Tibial nerve (tissue), 4 donors: Measurements from ENCODE around the gene POMP. TPM values are rescaled to one million over a fixed set of nuclear protein-coding genes. Genes with fewer than 3 reads are reported as not detected.

Source experiments
- DNase-seq, 2 donors: peaks; one replicate each; pipeline ENCODE4 v3.0.0-alpha.2; 2019; ENCODE audit warnings: low spot score in 2 of 2
- H3K27ac ChIP-seq, 4 donors: fragments of 200-600 bp; sonication (generic) in 3 of 4; one replicate each; pipeline ENCODE4 v1.5.1; 2017 to 2019; ENCODE audit warnings: mild to moderate bottlenecking in 1 of 4
- H3K27me3 ChIP-seq, 2 donors: fragments of 200-600 bp; sonication (generic) in 1 of 2; one replicate each; pipeline versions ENCODE4 v1.5.1 to v1.6.0; 2017 to 2019
- H3K36me3 ChIP-seq, 3 donors: fragments of 200-600 bp; sonication (generic); one replicate each; pipeline ENCODE4 v1.5.1; 2018 to 2019
- H3K4me1 ChIP-seq, 4 donors: fragments of 200-600 bp; sonication (generic) in 3 of 4; one replicate each; pipeline ENCODE4 v1.5.1; 2017 to 2019
- H3K4me3 ChIP-seq, 4 donors: fragments of 200-600 bp; sonication (generic) in 3 of 4; one replicate each; pipeline ENCODE4 v1.5.1; 2017 to 2019; ENCODE audit warnings: mild to moderate bottlenecking in 1 of 4, moderate library complexity in 1 of 4
- H3K9me3 ChIP-seq, 4 donors: fragments of 200-600 bp; sonication (generic) in 3 of 4; one replicate each; pipeline ENCODE4 v1.5.1; 2017 to 2019
- EP300 ChIP-seq, 2 donors: sonication (generic); formaldehyde crosslinking; IDR thresholded peaks; one replicate each; pipeline ENCODE4 v1.6.1; 2017; ENCODE audit warnings: antibody characterized with exemption in 2 of 2, mild to moderate bottlenecking in 1 of 2
- POLR2A ChIP-seq, 2 donors: fragments of 450-650 bp; IDR thresholded peaks; one replicate each; pipeline ENCODE4 v1.6.1; 2017; ENCODE audit warnings: antibody characterized with exemption in 2 of 2, mild to moderate bottlenecking in 2 of 2, moderate library complexity in 2 of 2
- WGBS, 2 donors: methylation state at CpG; one replicate each; pipeline ENCODE4 v1.1.5; 2018; 5-methylcytosine and 5-hydroxymethylcytosine counted together
- total RNA-seq, 4 donors: library from RNA; depleted of rRNA; stranded (reverse); fragments of >200 nt; gene quantifications; one replicate each; pipeline ENCODE4 v1.1.0, GENCODE V29; 2016
- TF ChIP-seq, protein P1 (sequence below), 5 experiments: fragments of 200-600 bp in 3 of 5; fragments of 450-650 bp in 2 of 5; sonication (generic) in 3 of 5; IDR thresholded peaks; one replicate each; pipeline ENCODE4 v1.5.1; 2016 to 2019; ENCODE audit warnings: antibody characterized with exemption in 5 of 5, mild to moderate bottlenecking in 3 of 5, moderate library complexity in 2 of 5

Gene POMP
- total RNA-seq, 4 donors from 2014 or later = 37.5 to 60.3 (median 52.0) TPM

DNA sequence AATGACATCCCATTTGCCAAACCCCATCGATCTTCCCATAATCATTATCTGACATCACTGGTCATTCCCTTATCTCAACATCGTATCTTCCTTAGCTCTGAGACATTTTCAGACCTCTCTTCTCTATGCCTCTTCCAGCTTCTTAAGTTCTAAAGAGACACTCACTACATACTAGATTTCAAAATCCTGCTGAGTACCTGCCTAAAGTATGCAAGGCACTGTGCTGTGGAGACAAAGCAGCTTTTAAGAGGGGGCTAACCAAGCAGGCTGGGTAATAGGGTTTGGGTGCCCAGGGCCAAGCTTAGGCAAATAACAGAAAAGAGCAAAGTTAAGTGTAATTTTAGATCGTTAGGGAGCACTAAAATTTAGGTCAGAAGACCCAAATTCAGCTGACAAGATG, 3.4 kb upstream of the POMP start:
- Histone ChIP-seq H3K27ac (no peak overlapping the region), H3K9me3 (no peaks in the 10 kb centered on the region), H3K4me3 (no peak overlapping the region), H3K36me3 (peaks cover 0 to 4% (median 0%) of the 10 kb centered on the region in 3 donors), H3K27me3 (no peaks in the 10 kb centered on the region), H3K4me1 (peaks cover 3 to 39% (median 21%) of the 10 kb centered on the region in 4 donors)
- TF ChIP-seq, protein P1, sequence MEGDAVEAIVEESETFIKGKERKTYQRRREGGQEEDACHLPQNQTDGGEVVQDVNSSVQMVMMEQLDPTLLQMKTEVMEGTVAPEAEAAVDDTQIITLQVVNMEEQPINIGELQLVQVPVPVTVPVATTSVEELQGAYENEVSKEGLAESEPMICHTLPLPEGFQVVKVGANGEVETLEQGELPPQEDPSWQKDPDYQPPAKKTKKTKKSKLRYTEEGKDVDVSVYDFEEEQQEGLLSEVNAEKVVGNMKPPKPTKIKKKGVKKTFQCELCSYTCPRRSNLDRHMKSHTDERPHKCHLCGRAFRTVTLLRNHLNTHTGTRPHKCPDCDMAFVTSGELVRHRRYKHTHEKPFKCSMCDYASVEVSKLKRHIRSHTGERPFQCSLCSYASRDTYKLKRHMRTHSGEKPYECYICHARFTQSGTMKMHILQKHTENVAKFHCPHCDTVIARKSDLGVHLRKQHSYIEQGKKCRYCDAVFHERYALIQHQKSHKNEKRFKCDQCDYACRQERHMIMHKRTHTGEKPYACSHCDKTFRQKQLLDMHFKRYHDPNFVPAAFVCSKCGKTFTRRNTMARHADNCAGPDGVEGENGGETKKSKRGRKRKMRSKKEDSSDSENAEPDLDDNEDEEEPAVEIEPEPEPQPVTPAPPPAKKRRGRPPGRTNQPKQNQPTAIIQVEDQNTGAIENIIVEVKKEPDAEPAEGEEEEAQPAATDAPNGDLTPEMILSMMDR (IDR thresholded peaks at IDR 0.05) = no peak
- no peak for TF ChIP-seq EP300 (IDR thresholded peaks at IDR 0.05)
- no peak for TF ChIP-seq POLR2A (IDR thresholded peaks at IDR 0.05)
- no peak for DNase-seq
- 67 to 70% methylated on average over 3 of the region's 3 CpGs for whole genome bisulfite sequencing, 2 donors

DNA sequence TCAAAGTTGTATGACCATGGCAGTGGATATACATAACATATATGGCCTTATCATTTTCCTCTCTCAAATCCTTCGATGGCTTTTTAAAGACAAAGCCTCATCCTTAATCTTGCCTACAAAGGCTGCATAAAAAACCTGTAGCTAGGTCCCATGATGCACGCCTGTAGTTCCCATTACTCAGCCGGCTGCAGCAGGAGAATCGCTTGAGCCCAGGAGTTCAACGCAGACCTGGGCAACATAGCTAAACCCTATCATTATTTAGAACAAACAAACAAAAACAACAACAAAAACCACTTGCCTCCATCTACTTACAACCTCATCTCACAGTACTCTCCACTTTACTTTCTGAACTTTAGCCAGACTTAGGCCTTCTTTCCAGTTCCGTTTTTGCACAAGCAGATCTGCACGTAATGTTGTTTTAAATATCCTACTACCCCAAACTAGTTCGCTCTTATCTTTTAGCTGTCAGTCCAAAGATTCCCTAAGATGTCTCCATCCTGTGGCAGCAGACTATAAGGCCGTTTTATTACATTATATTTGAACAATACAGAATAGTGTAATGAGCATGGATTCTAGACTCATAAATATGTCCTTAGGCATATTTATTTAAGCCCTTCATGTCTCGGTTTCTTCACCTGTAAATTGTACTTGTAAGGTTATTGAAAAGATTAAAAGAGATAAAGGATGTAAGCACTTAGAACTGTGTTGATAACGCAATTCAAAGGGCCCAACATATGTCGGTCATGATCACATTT, 969 bp upstream of the POMP start:
- Histone ChIP-seq H3K4me3 (peak overlapping the region; percentile 69 to 96 (median 84)), H3K27ac (peak overlapping the region; percentile 84 to 98 (median 94)), H3K27me3 (no peaks in the 10 kb centered on the region), H3K4me1 (peaks cover 3 to 62% (median 29%) of the 10 kb centered on the region in 4 donors), H3K9me3 (no peaks in the 10 kb centered on the region), H3K36me3 (peaks cover 0 to 18% (median 0%) of the 10 kb centered on the region in 3 donors)
- DNase-seq = no peak
- TF ChIP-seq, protein P1 (IDR thresholded peaks at IDR 0.05) = peak in 2 of 5 experiments; percentile 11 to 19
- TF ChIP-seq POLR2A (IDR thresholded peaks at IDR 0.05) (no peak), EP300 (IDR thresholded peaks at IDR 0.05) (no peak)
- 29 to 30% methylated on average over 12 of the region's 12 CpGs for WGBS, 2 donors

DNA sequence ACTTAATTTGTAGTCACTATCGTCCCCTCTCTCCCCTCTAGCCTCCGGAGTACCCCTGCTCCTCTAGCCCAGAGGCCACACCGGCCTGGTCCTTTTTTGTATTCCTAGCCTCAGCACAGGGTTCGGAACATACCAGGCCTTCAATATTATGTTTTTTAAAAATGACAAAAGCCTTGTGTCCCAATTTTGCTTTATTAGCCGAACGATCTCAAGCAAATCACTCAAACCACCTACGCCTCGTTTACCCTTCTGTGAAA, 463 bp upstream of the POMP start:
- Histone ChIP-seq H3K27ac (peak overlapping the region; percentile 84 to 98 (median 94)), H3K27me3 (no peaks in the 10 kb centered on the region), H3K36me3 (peaks cover 0 to 23% (median 0%) of the 10 kb centered on the region in 3 donors), H3K4me3 (peak overlapping the region; percentile 69 to 96 (median 84)), H3K9me3 (no peaks in the 10 kb centered on the region), H3K4me1 (peaks cover 3 to 67% (median 29%) of the 10 kb centered on the region in 4 donors)
- TF ChIP-seq, protein P1 (IDR thresholded peaks at IDR 0.05) = no peak
- no peak for TF ChIP-seq POLR2A (IDR thresholded peaks at IDR 0.05)
- TF ChIP-seq EP300 (IDR thresholded peaks at IDR 0.05) = no peak
- WGBS, 2 donors = 1% methylated on average over 8 of the region's 8 CpGs
- DNase-seq = no peak

DNA sequence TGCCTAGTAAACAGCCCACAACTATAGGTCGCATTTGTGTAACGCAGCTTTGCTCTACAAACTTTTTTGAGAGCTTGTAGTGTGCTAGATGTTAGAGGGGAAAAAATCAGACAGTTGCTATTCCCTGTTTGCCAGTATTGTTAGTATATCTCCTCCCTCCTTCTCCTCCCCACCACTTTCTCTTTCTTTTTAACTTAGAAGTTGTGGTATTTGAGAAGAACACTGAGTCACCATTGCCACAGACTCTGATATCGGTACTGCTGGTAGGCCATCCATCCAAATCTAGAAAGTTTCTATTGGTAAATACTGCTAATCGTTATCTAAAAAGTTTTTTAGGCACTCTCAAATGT, 666 bp downstream of the POMP start:
- Histone ChIP-seq H3K36me3 (peaks cover 0 to 34% (median 0%) of the 10 kb centered on the region in 3 donors), H3K27me3 (no peaks in the 10 kb centered on the region), H3K27ac (peak overlapping the region; percentile 84 to 98 (median 94)), H3K4me3 (peak overlapping the region; percentile 69 to 96 (median 84)), H3K4me1 (peaks cover 3 to 69% (median 29%) of the 10 kb centered on the region in 4 donors), H3K9me3 (no peaks in the 10 kb centered on the region)
- 17 to 20% methylated on average over 4 of the region's 4 CpGs for WGBS, 2 donors
- TF ChIP-seq, protein P1 (IDR thresholded peaks at IDR 0.05) = no peak
- TF ChIP-seq EP300 (IDR thresholded peaks at IDR 0.05) (no peak), POLR2A (IDR thresholded peaks at IDR 0.05) (no peak)
- DNase-seq = no peak

DNA sequence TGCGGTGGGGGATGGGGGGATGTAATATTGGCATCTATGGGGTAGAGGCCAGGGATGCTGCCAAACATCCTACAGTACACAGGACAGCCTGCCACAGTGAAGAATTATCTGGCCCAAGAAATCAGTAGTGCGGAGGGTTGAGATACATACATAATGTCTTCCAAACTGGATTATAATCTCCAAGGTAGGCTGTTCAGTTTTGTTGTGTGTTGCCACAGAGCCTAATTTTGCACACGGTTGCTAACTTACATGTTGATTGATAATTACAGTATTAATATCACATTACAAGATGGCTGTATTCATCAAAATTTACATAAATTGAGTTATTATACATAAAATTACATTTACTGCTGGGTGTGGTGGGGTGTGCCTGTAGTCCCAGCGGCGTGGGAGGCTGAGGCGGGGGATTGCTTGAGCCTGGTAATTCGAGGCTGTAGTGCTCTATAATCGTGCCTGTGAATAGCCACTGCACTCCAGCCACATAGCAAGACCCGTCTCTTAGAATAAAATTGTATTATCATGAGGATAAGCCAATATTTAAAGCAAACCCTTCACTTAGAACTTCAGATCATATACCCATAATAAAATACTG, 8.1 kb downstream of the POMP start:
- Histone ChIP-seq H3K4me1 (peaks cover 0 to 30% (median 0%) of the 10 kb centered on the region in 4 donors), H3K9me3 (no peaks in the 10 kb centered on the region), H3K27me3 (no peaks in the 10 kb centered on the region), H3K27ac (no peak overlapping the region), H3K36me3 (peaks cover 10 to 97% (median 29%) of the 10 kb centered on the region in 3 donors), H3K4me3 (no peak overlapping the region)
- TF ChIP-seq POLR2A (IDR thresholded peaks at IDR 0.05) (no peak), EP300 (IDR thresholded peaks at IDR 0.05) (no peak)
- TF ChIP-seq, protein P1 (IDR thresholded peaks at IDR 0.05) = no peak
- no peak for DNase-seq
- WGBS, 2 donors = 89 to 95% methylated on average over 9 of the region's 9 CpGs
